Measurements from ENCODE around the gene TBXAS1. TPM values are rescaled to one million over a fixed set of nuclear protein-coding genes. Genes with fewer than 3 reads are reported as not detected.

Gene TBXAS1
- total RNA-seq, 2 experiments from 2014 or later = 0.86 TPM; not detected in 1

GRCh38 chr7:140031364-140031763 lies 202.3 kb downstream of the TBXAS1 start:
- POLR2A ChIA-PET = no interaction called here
- CTCF ChIA-PET (ENCODE audit: unreplicated experiment) = no interaction called here
- intact Hi-C loops (cut with micrococcal nuclease; ENCODE audit: unreplicated experiment) = no loop called here
- H3K36me3 ChIP-seq (ENCODE audit: insufficient read depth, low read length) = no peaks in the 10 kb centered on the region
- H3K4me1 ChIP-seq (ENCODE audit: insufficient read depth, low read length, poor library complexity, severe bottlenecking) = no peaks in the 10 kb centered on the region
- H3K79me2 ChIP-seq (ENCODE audit: insufficient read depth, low read depth, low read length) = no peaks in the 10 kb centered on the region
- H3K4me3 ChIP-seq (ENCODE audit: low read depth, low read length, poor library complexity, severe bottlenecking) = no peak overlapping the region
- H3K4me2 ChIP-seq (ENCODE audit: low read length) = no peak overlapping the region
- DNase-seq (ENCODE audit: low spot score) = no peak
- BruUV-seq (replicated peaks) = no TSS peak
- H3K9me3 ChIP-seq (ENCODE audit: low read length) = no peaks in the 10 kb centered on the region
- no peak overlapping the region for H3K27ac ChIP-seq (ENCODE audit: low read depth, low read length, poor library complexity, severe bottlenecking)
- no peaks in the 10 kb centered on the region for H4K20me1 ChIP-seq (ENCODE audit: insufficient read depth, low read length)
- no peaks in the 10 kb centered on the region for H3K9me2 ChIP-seq (ENCODE audit: insufficient read depth, low read length)
- no peak for TF ChIP-seq EZH2phosphoT487 (IDR thresholded peaks at IDR 0.05; ENCODE audit: borderline replicate concordance, low read depth, low read length)
- no peak for TF ChIP-seq CTCF (conservative IDR thresholded peaks at IDR 0.05; ENCODE audit: low read length)
- no peak overlapping the region for H2AFZ ChIP-seq (ENCODE audit: low read length)

GRCh38 chr7:140033036-140033435 lies 204.0 kb downstream of the TBXAS1 start:
- ChIA-PET CTCF (ENCODE audit: unreplicated experiment) (no interaction called here), POLR2A (no interaction called here)
- Histone ChIP-seq H3K4me1 (ENCODE audit: insufficient read depth, low read length, poor library complexity, severe bottlenecking) (no peaks in the 10 kb centered on the region), H3K4me2 (ENCODE audit: low read length) (no peak overlapping the region), H3K4me3 (ENCODE audit: low read depth, low read length, poor library complexity, severe bottlenecking) (no peak overlapping the region), H3K9me3 (ENCODE audit: low read length) (no peaks in the 10 kb centered on the region), H3K79me2 (ENCODE audit: insufficient read depth, low read depth, low read length) (no peaks in the 10 kb centered on the region), H4K20me1 (ENCODE audit: insufficient read depth, low read length) (no peaks in the 10 kb centered on the region), H2AFZ (ENCODE audit: low read length) (no peak overlapping the region), H3K36me3 (ENCODE audit: insufficient read depth, low read length) (no peaks in the 10 kb centered on the region), H3K27ac (ENCODE audit: low read depth, low read length, poor library complexity, severe bottlenecking) (no peak overlapping the region), H3K9me2 (ENCODE audit: insufficient read depth, low read length) (no peaks in the 10 kb centered on the region)
- no TSS peak for BruUV-seq (replicated peaks)
- intact Hi-C loops (cut with micrococcal nuclease; ENCODE audit: unreplicated experiment) = no loop called here
- DNase-seq (ENCODE audit: low spot score) = no peak
- TF ChIP-seq CTCF (conservative IDR thresholded peaks at IDR 0.05; ENCODE audit: low read length) (no peak), EZH2phosphoT487 (IDR thresholded peaks at IDR 0.05; ENCODE audit: borderline replicate concordance, low read depth, low read length) (no peak)

GRCh38 chr7:140033779-140034363 lies 204.8 kb downstream of the TBXAS1 start:
- Histone ChIP-seq H3K9me3 (ENCODE audit: low read length) (no peaks in the 10 kb centered on the region), H3K9me2 (ENCODE audit: insufficient read depth, low read length) (no peaks in the 10 kb centered on the region), H3K27ac (ENCODE audit: low read depth, low read length, poor library complexity, severe bottlenecking) (no peak overlapping the region), H4K20me1 (ENCODE audit: insufficient read depth, low read length) (no peaks in the 10 kb centered on the region), H3K79me2 (ENCODE audit: insufficient read depth, low read depth, low read length) (no peaks in the 10 kb centered on the region), H3K4me3 (ENCODE audit: low read depth, low read length, poor library complexity, severe bottlenecking) (no peak overlapping the region), H3K4me1 (ENCODE audit: insufficient read depth, low read length, poor library complexity, severe bottlenecking) (no peaks in the 10 kb centered on the region), H3K36me3 (ENCODE audit: insufficient read depth, low read length) (no peaks in the 10 kb centered on the region), H3K4me2 (ENCODE audit: low read length) (no peak overlapping the region), H2AFZ (ENCODE audit: low read length) (no peak overlapping the region)
- no peak for DNase-seq (ENCODE audit: low spot score)
- no TSS peak for BruUV-seq (replicated peaks)
- ChIA-PET POLR2A (interaction anchor here (0.5 to 1.0 kb wide), 2 partner anchors 12 to 222 kb away, joined by 3 read pairs; no protein-coding TSS in a partner anchor), CTCF (ENCODE audit: unreplicated experiment) (interaction anchor here (0.5 kb wide), 1 partner anchor 389 kb away, joined by 3 read pairs; no protein-coding TSS in a partner anchor)
- TF ChIP-seq CTCF (conservative IDR thresholded peaks at IDR 0.05; ENCODE audit: low read length) = no peak
- no peak for TF ChIP-seq EZH2phosphoT487 (IDR thresholded peaks at IDR 0.05; ENCODE audit: borderline replicate concordance, low read depth, low read length)
- intact Hi-C loops (cut with micrococcal nuclease; ENCODE audit: unreplicated experiment) = no loop called here
